CD8-positive, alpha-beta memory T cell (primary cell): ENCODE data around the gene FAM13A. TPM values are rescaled to one million over a fixed set of nuclear protein-coding genes. Genes with fewer than 3 reads are reported as not detected.
"Not testable (repeated sequence)": the region's sequence is repeated elsewhere in the genome, so short reads cannot be mapped to it uniquely, and the experiment has no call there.

Experiments used
- CTCF ChIA-PET: fragments of 350-600 bp; sonication (Branson Sonifier 250); formaldehyde crosslinking; loops from one replicate; lab custom pipeline; 2021; ENCODE audit warnings: antibody characterized with exemption; lab: Charles Lee
- POLR2A ChIA-PET: fragments of 350-600 bp; sonication (Branson Sonifier 250); formaldehyde crosslinking; loops from one replicate; lab custom pipeline; 2021; ENCODE audit warnings: antibody characterized with exemption; lab: Charles Lee
- DNase-seq, 5 donors: peaks; one replicate each; pipeline versions ENCODE4 v3.0.0 to v3.0.0-alpha.2; 2020 to 2022; ENCODE audit warnings: mixed read lengths in 1 of 5
- H3K27ac ChIP-seq: one replicate; pipeline ENCODE4 v1.7.0; 2013; ENCODE audit warnings: low read depth, mild to moderate bottlenecking, low read length, moderate library complexity
- H3K27me3 ChIP-seq: 2 replicates; pipeline ENCODE4 v1.7.0; 2013; ENCODE audit warnings: low read length, mild to moderate bottlenecking; ENCODE audit not compliant: insufficient read depth, poor library complexity, severe bottlenecking
- H3K36me3 ChIP-seq: 2 replicates; pipeline ENCODE4 v1.7.0; 2013; ENCODE audit warnings: mild to moderate bottlenecking, low read length, moderate library complexity; ENCODE audit not compliant: insufficient read depth
- H3K4me1 ChIP-seq: 2 replicates; pipeline ENCODE4 v1.7.0; 2013; ENCODE audit warnings: mild to moderate bottlenecking, low read length, moderate library complexity; ENCODE audit not compliant: insufficient read depth
- H3K4me3 ChIP-seq: 2 replicates; pipeline ENCODE4 v1.7.0; 2013; ENCODE audit warnings: mild to moderate bottlenecking, low read length
- H3K9me3 ChIP-seq: 2 replicates; pipeline ENCODE4 v1.7.0; 2013; ENCODE audit warnings: mild to moderate bottlenecking, low read length
- H3K27ac Mint-ChIP-seq, 8 donors: one replicate each; pipeline ENCODE4 v1.8.0; 2020 to 2021; ENCODE audit warnings: mixed read lengths in 8 of 8, mild to moderate bottlenecking in 6 of 8, inconsistent platforms in 3 of 8, moderate library complexity in 3 of 8
- H3K27me3 Mint-ChIP-seq, 2 donors: one replicate each; pipeline ENCODE4 v1.8.0; 2020 to 2021; ENCODE audit warnings: mixed read lengths in 2 of 2, mild to moderate bottlenecking in 1 of 2, moderate library complexity in 1 of 2
- H3K36me3 Mint-ChIP-seq, 3 donors: one replicate each; pipeline ENCODE4 v1.8.0; 2020 to 2021; ENCODE audit warnings: mixed read lengths in 3 of 3, inconsistent platforms in 1 of 3, mild to moderate bottlenecking in 1 of 3
- H3K4me1 Mint-ChIP-seq, 3 donors: one replicate each; pipeline ENCODE4 v1.8.0; 2020 to 2021; ENCODE audit warnings: mixed read lengths in 3 of 3, inconsistent platforms in 1 of 3, mild to moderate bottlenecking in 1 of 3
- H3K4me3 Mint-ChIP-seq, 7 donors: one replicate each; pipeline ENCODE4 v1.8.0; 2020 to 2021; ENCODE audit warnings: mixed read lengths in 7 of 7, mild to moderate bottlenecking in 6 of 7, moderate library complexity in 4 of 7, inconsistent platforms in 2 of 7
- H3K9me3 Mint-ChIP-seq, 5 donors: one replicate each; pipeline ENCODE4 v1.8.0; 2020 to 2022; ENCODE audit warnings: mixed read lengths in 5 of 5, mild to moderate bottlenecking in 3 of 5, moderate library complexity in 2 of 5, inconsistent platforms in 1 of 5
- polyA plus RNA-seq: library from polyadenylated mRNA; unstranded; fragments of 300-500 nt; fragmentation: Illumina TruSeq; gene quantifications from one replicate; pipeline ENCODE4 v1.2.3, GENCODE V29; 2021
- total RNA-seq, 2 experiments: library from RNA; stranded (reverse); gene quantifications; one replicate each; pipeline ENCODE4 v1.2.3, GENCODE V29; 2021

FAM13A gene
- total and polyA plus RNA-seq, 3 experiments from 2014 or later, result 1.4 to 1.6 (median 1.4) TPM

GRCh38 chr4:89021062-89021461 is 35.9 kb downstream of the FAM13A start:
- Mint-ChIP-seq H3K27me3 (no peaks in the 10 kb centered on the region), H3K36me3 (no peaks in the 10 kb centered on the region), H3K27ac (peak overlapping the region in 1 of 8 donors; percentile 24), H3K4me3 (no peak overlapping the region), H3K9me3 (peaks cover 0 to 3% (median 0%) of the 10 kb centered on the region in 5 donors), H3K4me1 (no peaks in the 10 kb centered on the region)
- Histone ChIP-seq H3K36me3 (no peaks in the 10 kb centered on the region), H3K4me3 (no peak overlapping the region), H3K4me1 (no peaks in the 10 kb centered on the region), H3K27ac (peak overlapping the region; percentile 5), H3K9me3 (no peaks in the 10 kb centered on the region), H3K27me3 (no peaks in the 10 kb centered on the region)
- no peak for DNase-seq
- POLR2A ChIA-PET, result no interaction called here
- CTCF ChIA-PET, result interaction anchor here (1.0 to 7.7 kb wide), 3 partner anchors 29 to 482 kb away, joined by 3 to 114 read pairs (median 6); no protein-coding TSS in a partner anchor

GRCh38 chr4:89014897-89015296 is 42.1 kb downstream of the FAM13A start:
- CTCF ChIA-PET, result interaction anchor here (0.7 kb wide), 1 partner anchor 10 kb away, joined by 3 read pairs; no protein-coding TSS in a partner anchor
- H3K27ac ChIP-seq, H3K27me3 Mint-ChIP-seq, H3K36me3 Mint-ChIP-seq, DNase-seq, POLR2A ChIA-PET, H3K4me1 ChIP-seq, H3K27me3 ChIP-seq, H3K4me1 Mint-ChIP-seq, H3K4me3 ChIP-seq, H3K4me3 Mint-ChIP-seq, H3K9me3 ChIP-seq, H3K36me3 ChIP-seq: not testable (repeated sequence)
- H3K9me3 Mint-ChIP-seq, result peaks cover 3 to 16% (median 7%) of the 10 kb centered on the region in 5 donors
- H3K27ac Mint-ChIP-seq, result peak overlapping the region in 1 of 8 donors; percentile 56

- Mint-ChIP-seq H3K4me3 (no peak overlapping the region), H3K4me1 (no peaks in the 10 kb centered on the region), H3K36me3 (no peaks in the 10 kb centered on the region), H3K27me3 (peaks cover 8 to 12% of the 10 kb centered on the region in 2 donors), H3K9me3 (peaks cover 0 to 10% (median 2%) of the 10 kb centered on the region in 5 donors), H3K27ac (no peak overlapping the region)
- POLR2A ChIA-PET, result no interaction called here
- Histone ChIP-seq H3K9me3 (no peaks in the 10 kb centered on the region), H3K4me1 (no peaks in the 10 kb centered on the region), H3K4me3 (no peak overlapping the region), H3K27ac (peak overlapping the region; percentile 53), H3K36me3 (no peaks in the 10 kb centered on the region), H3K27me3 (no peaks in the 10 kb centered on the region)
- CTCF ChIA-PET, result interaction anchor here (1.8 kb wide), 1 partner anchor 14 kb away, joined by 4 read pairs; no protein-coding TSS in a partner anchor
- DNase-seq, result no peak
Measured at GRCh38 chr4:89009761-89010369, 47.1 kb downstream of the FAM13A start.

GRCh38 chr4:89009115-89009514 is 47.9 kb downstream of the FAM13A start:
- Mint-ChIP-seq H3K27ac (no peak overlapping the region), H3K4me3 (no peak overlapping the region), H3K36me3 (no peaks in the 10 kb centered on the region), H3K9me3 (peaks cover 0 to 3% (median 0%) of the 10 kb centered on the region in 5 donors), H3K4me1 (no peaks in the 10 kb centered on the region), H3K27me3 (peaks cover 8 to 12% of the 10 kb centered on the region in 2 donors)
- POLR2A ChIA-PET, result no interaction called here
- CTCF ChIA-PET, result interaction anchor here (1.8 kb wide), 1 partner anchor 15 kb away, joined by 4 read pairs; no protein-coding TSS in a partner anchor
- Histone ChIP-seq H3K27me3 (no peaks in the 10 kb centered on the region), H3K9me3 (no peaks in the 10 kb centered on the region), H3K4me3 (no peak overlapping the region), H3K27ac (peak overlapping the region; percentile 53), H3K4me1 (no peaks in the 10 kb centered on the region), H3K36me3 (no peaks in the 10 kb centered on the region)
- DNase-seq, result no peak

GRCh38 chr4:89008166-89008565 is 48.8 kb downstream of the FAM13A start:
- ChIA-PET CTCF (no interaction called here), POLR2A (no interaction called here)
- H3K4me3 Mint-ChIP-seq, result no peak overlapping the region
- DNase-seq, result no peak
- H3K4me3 ChIP-seq, result no peak overlapping the region
- H3K4me1 ChIP-seq, result no peaks in the 10 kb centered on the region
- no peaks in the 10 kb centered on the region for H3K9me3 ChIP-seq
- H3K9me3 Mint-ChIP-seq, result no peaks in the 10 kb centered on the region
- no peaks in the 10 kb centered on the region for H3K4me1 Mint-ChIP-seq
- no peak overlapping the region for H3K27ac Mint-ChIP-seq
- H3K27ac ChIP-seq, result peak overlapping the region; percentile 39
- no peaks in the 10 kb centered on the region for H3K27me3 ChIP-seq
- H3K36me3 ChIP-seq, result no peaks in the 10 kb centered on the region
- H3K27me3 Mint-ChIP-seq, result peaks cover 8 to 12% of the 10 kb centered on the region in 2 donors
- no peaks in the 10 kb centered on the region for H3K36me3 Mint-ChIP-seq

- Histone ChIP-seq H3K9me3 (no peaks in the 10 kb centered on the region), H3K4me1 (no peaks in the 10 kb centered on the region), H3K36me3 (no peaks in the 10 kb centered on the region), H3K27ac (peak overlapping the region; percentile 11), H3K27me3 (no peaks in the 10 kb centered on the region), H3K4me3 (no peak overlapping the region)
- H3K9me3 Mint-ChIP-seq, result no peaks in the 10 kb centered on the region
- H3K36me3 Mint-ChIP-seq, result no peaks in the 10 kb centered on the region
- ChIA-PET CTCF (no interaction called here), POLR2A (no interaction called here)
- no peaks in the 10 kb centered on the region for H3K4me1 Mint-ChIP-seq
- peaks cover 8 to 12% of the 10 kb centered on the region in 2 donors for H3K27me3 Mint-ChIP-seq
- no peak for DNase-seq
- no peak overlapping the region for H3K27ac Mint-ChIP-seq
- no peak overlapping the region for H3K4me3 Mint-ChIP-seq
Measured at GRCh38 chr4:89007338-89007939, 49.5 kb downstream of the FAM13A start.

- H3K4me3 ChIP-seq, result no peak overlapping the region
- H3K27me3 Mint-ChIP-seq, result peaks cover 9 to 12% of the 10 kb centered on the region in 2 donors
- no peaks in the 10 kb centered on the region for H3K9me3 Mint-ChIP-seq
- H3K27me3 ChIP-seq, result no peaks in the 10 kb centered on the region
- H3K4me1 ChIP-seq, result no peaks in the 10 kb centered on the region
- H3K36me3 Mint-ChIP-seq, result no peaks in the 10 kb centered on the region
- no peak overlapping the region for H3K27ac Mint-ChIP-seq
- no peaks in the 10 kb centered on the region for H3K4me1 Mint-ChIP-seq
- no peak overlapping the region for H3K4me3 Mint-ChIP-seq
- no peaks in the 10 kb centered on the region for H3K36me3 ChIP-seq
- no peak overlapping the region for H3K27ac ChIP-seq
- CTCF ChIA-PET, result interaction anchor here (1.1 kb wide), 1 partner anchor 17 kb away, joined by 3 read pairs; no protein-coding TSS in a partner anchor
- no peaks in the 10 kb centered on the region for H3K9me3 ChIP-seq
- POLR2A ChIA-PET, result no interaction called here
- DNase-seq, result no peak
Measured at GRCh38 chr4:89006307-89006706, 50.7 kb downstream of the FAM13A start.

GRCh38 chr4:89005066-89005465 is 51.9 kb downstream of the FAM13A start:
- CTCF ChIA-PET, result interaction anchor here (1.0 kb wide), 1 partner anchor 9 kb away, joined by 3 read pairs; no protein-coding TSS in a partner anchor
- H3K27ac ChIP-seq, H3K4me3 ChIP-seq, H3K27me3 ChIP-seq, H3K36me3 ChIP-seq, H3K36me3 Mint-ChIP-seq, H3K4me1 ChIP-seq, POLR2A ChIA-PET, H3K27ac Mint-ChIP-seq, H3K4me1 Mint-ChIP-seq, H3K9me3 ChIP-seq, H3K9me3 Mint-ChIP-seq, DNase-seq, H3K4me3 Mint-ChIP-seq: not testable (repeated sequence)
- peaks cover 7 to 12% of the 10 kb centered on the region in 2 donors for H3K27me3 Mint-ChIP-seq
